SK-N-MC (cell line): ENCODE measurements around the gene TOMM34.

Experiments
- DNase-seq: peaks from one replicate; pipeline ENCODE4 v3.0.0-alpha.2; 2011; ENCODE audit warnings: low read depth, low spot score
- H3K27ac ChIP-seq: fragments of 200-600 bp; sonication (generic); 2 replicates; pipeline ENCODE4 v1.5.1; 2016; ENCODE audit warnings: mixed run types
- H3K36me3 ChIP-seq: fragments of 200-600 bp; sonication (generic); 2 replicates; pipeline ENCODE4 v1.6.1; 2017; ENCODE audit warnings: antibody characterized with exemption, low read length, mixed read lengths; ENCODE audit not compliant: insufficient read depth
- H3K4me3 ChIP-seq: fragments of 200-600 bp; sonication (generic); 2 replicates; pipeline ENCODE4 v1.5.1; 2016
- H3K9ac ChIP-seq: fragments of 200-600 bp; sonication (generic); 2 replicates; pipeline ENCODE4 v1.8.0; 2017; ENCODE audit warnings: mixed run types, mixed read lengths; ENCODE audit not compliant: insufficient read length
- H3K9me3 ChIP-seq: fragments of 200-600 bp; sonication (generic); 2 replicates; pipeline ENCODE4 v1.6.1; 2017; ENCODE audit warnings: low read depth, mild to moderate bottlenecking, antibody characterized with exemption, low read length, moderate library complexity, mixed read lengths
- EZH2 ChIP-seq: fragments of 200-600 bp; sonication (generic); IDR thresholded peaks from one replicate; pipeline ENCODE4 v1.6.1; 2017; ENCODE audit warnings: antibody characterized with exemption
- FOXP2 ChIP-seq: optimal IDR thresholded peaks from 2 replicates; pipeline ENCODE3; 2011; ENCODE audit warnings: mild to moderate bottlenecking, moderate library complexity; ENCODE audit not compliant: insufficient read depth; ENCODE audit errors: extremely low read length, control extremely low read depth
- POLR2AphosphoS5 ChIP-seq: IDR thresholded peaks from 2 replicates; pipeline ENCODE4 v1.6.1; 2012; ENCODE audit warnings: mild to moderate bottlenecking, low read depth, low read length, borderline replicate concordance

The TOMM34 gene

DNA sequence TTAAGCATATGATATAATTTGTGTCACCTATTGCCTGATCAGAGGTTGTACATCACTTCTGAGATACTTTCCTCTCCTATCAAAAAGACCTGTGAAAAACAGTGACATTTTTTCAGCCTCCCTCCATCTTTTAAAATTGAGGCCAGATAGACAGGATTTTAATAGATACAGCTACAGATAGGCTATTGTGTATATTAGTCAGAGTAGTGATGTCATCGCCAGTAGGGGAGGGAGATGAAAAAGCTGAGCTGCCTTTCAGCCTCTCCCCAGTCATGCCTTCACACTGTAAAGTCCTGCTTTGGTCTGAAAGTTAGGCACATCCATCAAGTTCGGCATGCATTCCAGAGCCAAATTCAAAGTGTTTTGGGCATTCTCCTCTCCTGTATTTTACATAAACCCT, 58.2 kb downstream of the TOMM34 start:
- Histone ChIP-seq H3K4me3 (no peak overlapping the region), H3K9ac (no peak overlapping the region), H3K9me3 (no peaks in the 10 kb centered on the region), H3K36me3 (peaks cover 65% of the 10 kb centered on the region), H3K27ac (no peak overlapping the region)
- TF ChIP-seq FOXP2 (no peak), EZH2 (no peak), POLR2AphosphoS5 (no peak)
- DNase-seq: no peak

DNA sequence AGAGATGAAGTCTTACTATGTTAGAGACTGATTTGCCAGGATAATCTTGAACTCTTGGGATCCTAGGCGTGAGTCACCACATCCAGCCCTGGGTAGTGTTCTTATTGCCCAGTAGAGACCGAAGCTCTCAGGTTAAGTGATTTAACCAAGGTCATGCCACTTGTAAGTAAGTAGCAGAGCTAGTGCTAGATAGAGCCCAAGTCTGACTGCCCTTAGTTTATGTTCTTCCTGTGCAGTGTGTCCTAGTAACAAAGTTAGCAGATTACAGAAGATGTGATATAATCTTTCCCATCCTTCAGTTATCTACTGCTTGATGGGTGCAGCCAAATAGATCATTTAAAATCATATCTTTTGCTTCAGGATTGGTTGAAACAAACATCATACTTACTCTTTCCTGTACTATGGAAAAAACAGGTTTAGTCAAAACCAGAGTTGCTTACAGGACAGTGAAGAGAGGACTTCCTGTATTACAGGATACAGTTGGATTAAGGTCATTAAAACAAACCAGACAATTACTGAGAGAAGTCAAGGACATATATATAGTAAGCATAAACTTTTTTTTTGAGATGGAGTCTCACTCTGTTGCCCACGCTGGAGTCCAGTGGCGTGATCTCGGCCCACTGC, 59.9 kb downstream of the TOMM34 start:
- DNase-seq: no peak
- TF ChIP-seq FOXP2: no peak
- H3K27ac ChIP-seq: no peak overlapping the region
- no peak overlapping the region for H3K4me3 ChIP-seq
- H3K9ac ChIP-seq: no peak overlapping the region
- peaks cover 51% of the 10 kb centered on the region for H3K36me3 ChIP-seq
- H3K9me3 ChIP-seq: no peaks in the 10 kb centered on the region

DNA sequence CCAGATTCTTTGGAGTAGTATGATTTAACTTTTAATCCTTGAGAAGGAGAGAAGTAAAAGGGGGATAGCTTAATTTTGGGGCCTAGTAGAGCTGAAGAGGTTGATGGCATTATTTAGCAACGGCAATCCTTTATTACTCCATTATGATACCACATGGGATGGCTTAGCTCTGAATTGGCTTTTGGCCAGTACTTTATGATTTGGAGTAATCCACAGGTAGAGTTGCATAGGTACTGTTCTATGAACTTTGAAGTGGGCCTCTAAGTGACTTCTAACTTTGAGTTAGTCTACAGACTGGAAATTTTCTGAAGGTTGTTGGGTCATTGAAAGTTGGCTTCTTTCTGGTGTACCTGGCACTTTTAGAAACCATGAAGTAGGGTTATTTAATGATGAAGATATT, 63.1 kb downstream of the TOMM34 start:
- H3K9me3 ChIP-seq: no peaks in the 10 kb centered on the region
- H3K27ac ChIP-seq: no peak overlapping the region
- no peak overlapping the region for H3K4me3 ChIP-seq
- no peak for TF ChIP-seq EZH2
- no peak for TF ChIP-seq POLR2AphosphoS5
- TF ChIP-seq FOXP2: no peak
- no peak for DNase-seq
- H3K36me3 ChIP-seq: peaks cover 20% of the 10 kb centered on the region
- no peak overlapping the region for H3K9ac ChIP-seq

DNA sequence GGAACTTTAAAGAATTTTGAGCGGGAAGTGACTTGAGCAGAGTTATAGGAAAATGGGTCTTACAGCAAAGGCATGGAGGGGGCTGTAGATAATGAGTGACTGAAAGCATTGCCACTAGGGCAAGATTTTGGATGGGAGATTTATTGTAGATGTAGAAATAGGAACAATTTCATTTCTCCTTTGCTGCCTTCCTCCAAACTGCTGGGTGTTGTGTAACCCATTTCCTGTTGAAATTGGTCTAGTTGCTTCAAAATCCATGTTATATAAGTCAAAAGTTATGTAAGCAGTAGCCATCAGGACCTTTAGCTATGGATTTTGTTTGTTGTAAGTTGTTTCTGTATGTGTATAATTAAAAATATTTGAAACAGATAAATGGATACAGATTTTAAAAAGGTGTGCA, 63.6 kb downstream of the TOMM34 start:
- no peak for TF ChIP-seq EZH2
- no peak for TF ChIP-seq POLR2AphosphoS5
- no peak for TF ChIP-seq FOXP2
- Histone ChIP-seq H3K36me3 (peaks cover 20% of the 10 kb centered on the region), H3K9me3 (no peaks in the 10 kb centered on the region), H3K9ac (no peak overlapping the region), H3K27ac (no peak overlapping the region), H3K4me3 (no peak overlapping the region)
- DNase-seq: no peak

DNA sequence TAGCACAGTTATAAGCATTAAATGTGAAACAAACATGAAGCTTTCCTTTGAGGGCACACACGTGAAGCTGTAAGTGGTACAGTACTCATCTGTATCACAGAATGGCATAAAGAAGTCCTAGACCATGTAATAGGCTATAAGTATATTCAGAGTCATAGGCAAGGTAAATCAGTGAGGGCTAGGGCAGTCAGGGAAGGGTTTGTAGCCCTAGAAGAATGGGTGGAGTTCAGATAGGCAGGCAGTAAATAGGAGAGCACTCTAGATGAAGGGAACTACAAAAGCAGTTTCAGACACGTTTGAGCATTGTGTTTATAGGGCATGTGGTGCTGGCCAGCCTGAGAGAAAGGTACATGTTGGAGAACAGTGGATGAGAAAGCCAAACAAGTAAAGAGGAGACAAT, 65.2 kb downstream of the TOMM34 start:
- Histone ChIP-seq H3K36me3 (peaks cover 14% of the 10 kb centered on the region), H3K9ac (no peak overlapping the region), H3K9me3 (no peaks in the 10 kb centered on the region), H3K27ac (no peak overlapping the region), H3K4me3 (no peak overlapping the region)
- TF ChIP-seq POLR2AphosphoS5 (no peak), FOXP2 (no peak), EZH2 (no peak)
- DNase-seq: no peak
